RWPE2 (cell line): ENCODE data around the gene TNS4.

Source experiments
- ATAC-seq: fragments of 200-7000 bp; cut with Tn5 transposase; 3 replicates; pipeline ENCODE4 v1.9.1; 2021; ENCODE audit warnings: low read depth
- DNase-seq: peaks from one replicate; pipeline ENCODE4 v3.0.0-alpha.2; 2020; ENCODE audit warnings: low spot score
- H3K27ac ChIP-seq: fragments of 450-650 bp; 2 replicates; pipeline ENCODE4 v1.5.1; 2017; ENCODE audit warnings: mild to moderate bottlenecking; ENCODE audit not compliant: poor library complexity, severe bottlenecking
- H3K27me3 ChIP-seq: fragments of 250-450 bp; sonication (Bioruptor Pico); 2 replicates; pipeline ENCODE4 v1.5.1; 2021; ENCODE audit warnings: mild to moderate bottlenecking, moderate library complexity; ENCODE audit not compliant: insufficient read depth, poor library complexity, severe bottlenecking
- H3K36me3 ChIP-seq: fragments of 250-450 bp; sonication (Bioruptor Pico); 2 replicates; pipeline ENCODE4 v1.5.1; 2020; ENCODE audit warnings: low read depth, mild to moderate bottlenecking, moderate library complexity
- H3K4me1 ChIP-seq: fragments of 250-450 bp; sonication (Bioruptor Pico); 2 replicates; pipeline ENCODE4 v1.5.1; 2021; ENCODE audit warnings: mild to moderate bottlenecking, moderate library complexity; ENCODE audit not compliant: insufficient read depth, poor library complexity, severe bottlenecking
- H3K4me3 ChIP-seq: fragments of 250-450 bp; sonication (Bioruptor Pico); 2 replicates; pipeline ENCODE4 v1.5.1; 2021; ENCODE audit warnings: mild to moderate bottlenecking, moderate library complexity; ENCODE audit not compliant: severe bottlenecking
- H3K9me3 ChIP-seq: fragments of 250-450 bp; sonication (Bioruptor Pico); 2 replicates; pipeline ENCODE4 v1.5.1; 2021; ENCODE audit warnings: mild to moderate bottlenecking, moderate library complexity; ENCODE audit not compliant: severe bottlenecking
- TF ChIP-seq, protein P1 (sequence below): fragments of 450-650 bp; IDR thresholded peaks from one replicate; pipeline ENCODE4 v1.5.1; 2017; ENCODE audit warnings: mild to moderate bottlenecking, moderate library complexity; ENCODE audit not compliant: poor library complexity, severe bottlenecking

Gene TNS4

DNA sequence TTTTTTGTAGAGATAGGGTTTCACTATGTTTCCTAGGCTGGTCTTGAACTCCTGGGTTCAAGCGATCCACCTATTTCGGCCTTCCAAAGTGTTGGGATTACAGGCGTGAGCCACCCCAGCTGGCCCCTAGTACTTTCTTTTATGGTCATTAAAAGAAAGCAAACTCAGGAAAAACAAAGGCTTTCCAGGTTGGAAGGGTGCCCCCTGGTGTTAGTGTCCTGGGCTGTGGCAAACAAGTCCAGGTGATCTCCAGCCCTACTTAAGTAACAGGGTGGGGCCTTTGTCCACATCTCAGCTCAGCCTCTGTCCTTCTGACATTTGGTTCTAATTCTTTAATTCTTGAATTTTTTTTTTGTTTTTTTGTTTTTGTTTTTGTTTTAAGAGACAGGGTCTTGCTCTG, 51.2 kb downstream of the TNS4 start:
- TF ChIP-seq, protein P1, sequence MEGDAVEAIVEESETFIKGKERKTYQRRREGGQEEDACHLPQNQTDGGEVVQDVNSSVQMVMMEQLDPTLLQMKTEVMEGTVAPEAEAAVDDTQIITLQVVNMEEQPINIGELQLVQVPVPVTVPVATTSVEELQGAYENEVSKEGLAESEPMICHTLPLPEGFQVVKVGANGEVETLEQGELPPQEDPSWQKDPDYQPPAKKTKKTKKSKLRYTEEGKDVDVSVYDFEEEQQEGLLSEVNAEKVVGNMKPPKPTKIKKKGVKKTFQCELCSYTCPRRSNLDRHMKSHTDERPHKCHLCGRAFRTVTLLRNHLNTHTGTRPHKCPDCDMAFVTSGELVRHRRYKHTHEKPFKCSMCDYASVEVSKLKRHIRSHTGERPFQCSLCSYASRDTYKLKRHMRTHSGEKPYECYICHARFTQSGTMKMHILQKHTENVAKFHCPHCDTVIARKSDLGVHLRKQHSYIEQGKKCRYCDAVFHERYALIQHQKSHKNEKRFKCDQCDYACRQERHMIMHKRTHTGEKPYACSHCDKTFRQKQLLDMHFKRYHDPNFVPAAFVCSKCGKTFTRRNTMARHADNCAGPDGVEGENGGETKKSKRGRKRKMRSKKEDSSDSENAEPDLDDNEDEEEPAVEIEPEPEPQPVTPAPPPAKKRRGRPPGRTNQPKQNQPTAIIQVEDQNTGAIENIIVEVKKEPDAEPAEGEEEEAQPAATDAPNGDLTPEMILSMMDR: peak; percentile 67
- H3K27ac ChIP-seq: no peak overlapping the region

DNA sequence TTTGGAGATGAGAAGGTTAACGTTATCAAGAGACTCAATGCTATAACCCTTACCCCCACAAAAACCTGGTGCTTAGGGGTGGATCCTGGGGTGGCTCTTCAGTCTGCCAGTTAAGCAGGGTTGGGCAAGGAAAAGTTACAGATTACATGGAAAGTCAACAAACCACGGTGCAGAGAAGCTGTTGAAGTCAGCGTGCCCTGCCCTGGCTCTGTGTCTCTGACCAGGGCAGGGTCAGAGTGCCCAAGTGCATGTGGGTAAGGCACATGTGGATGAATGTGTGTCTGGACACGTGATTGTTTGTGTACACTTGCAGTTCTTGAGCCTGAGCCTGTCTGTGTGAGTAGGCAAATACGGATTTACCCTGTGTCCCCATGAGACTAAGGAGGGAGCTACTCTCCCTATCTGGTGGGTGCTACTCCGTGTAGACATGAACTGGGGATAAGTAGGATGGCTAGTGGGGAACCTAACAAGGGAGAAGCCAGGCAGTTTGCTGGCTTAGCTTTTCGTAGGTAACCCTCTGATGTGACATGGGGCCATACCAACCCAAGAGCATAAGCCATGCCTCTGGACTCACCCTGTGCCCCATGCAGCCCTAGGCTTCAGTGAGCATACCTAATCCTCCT, 52.7 kb downstream of the TNS4 start:
- ATAC-seq (no peak), DNase-seq (no peak)
- H3K4me1 ChIP-seq: no peaks in the 10 kb centered on the region
- no peaks in the 10 kb centered on the region for H3K36me3 ChIP-seq
- no peak overlapping the region for H3K4me3 ChIP-seq
- H3K27ac ChIP-seq: no peak overlapping the region
- H3K27me3 ChIP-seq: no peaks in the 10 kb centered on the region
- no peaks in the 10 kb centered on the region for H3K9me3 ChIP-seq
- TF ChIP-seq, protein P1: no peak

More for the DNA sequence above, 51.2 kb downstream of the TNS4 start:
- Histone ChIP-seq H3K4me1 (no peaks in the 10 kb centered on the region), H3K9me3 (no peaks in the 10 kb centered on the region), H3K27me3 (no peaks in the 10 kb centered on the region), H3K4me3 (no peak overlapping the region), H3K36me3 (no peaks in the 10 kb centered on the region; the same call in 1 of the 2 replicates)
- DNase-seq (no peak), ATAC-seq (peak; percentile 44; the same call in 1 of the 3 replicates)

DNA sequence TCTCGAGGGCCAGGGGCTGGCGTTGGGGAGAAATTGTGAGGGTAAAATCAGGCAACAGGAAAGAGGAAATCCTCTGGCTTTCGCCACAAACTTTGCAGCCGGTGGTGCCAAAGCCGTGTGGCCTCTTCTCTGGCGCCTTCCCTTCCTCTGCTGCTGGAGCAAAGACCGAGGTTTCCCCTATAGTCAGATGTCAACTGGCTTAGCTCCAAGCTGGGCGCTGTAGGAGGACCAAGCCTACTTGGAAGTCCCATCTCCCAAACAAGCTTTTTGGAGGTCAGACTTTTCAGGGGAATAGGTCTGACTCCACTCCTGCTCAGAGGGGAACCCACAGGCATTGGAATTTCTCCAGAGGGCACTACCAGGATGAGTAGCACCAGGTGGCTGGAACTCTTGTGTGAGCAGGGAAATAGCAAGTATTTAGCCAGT, 53.2 kb downstream of the TNS4 start:
- Histone ChIP-seq H3K4me3 (no peak overlapping the region), H3K27me3 (no peaks in the 10 kb centered on the region), H3K27ac (no peak overlapping the region), H3K36me3 (no peaks in the 10 kb centered on the region), H3K4me1 (no peaks in the 10 kb centered on the region), H3K9me3 (no peaks in the 10 kb centered on the region)
- no peak for DNase-seq
- ATAC-seq: no peak
- TF ChIP-seq, protein P1: no peak

DNA sequence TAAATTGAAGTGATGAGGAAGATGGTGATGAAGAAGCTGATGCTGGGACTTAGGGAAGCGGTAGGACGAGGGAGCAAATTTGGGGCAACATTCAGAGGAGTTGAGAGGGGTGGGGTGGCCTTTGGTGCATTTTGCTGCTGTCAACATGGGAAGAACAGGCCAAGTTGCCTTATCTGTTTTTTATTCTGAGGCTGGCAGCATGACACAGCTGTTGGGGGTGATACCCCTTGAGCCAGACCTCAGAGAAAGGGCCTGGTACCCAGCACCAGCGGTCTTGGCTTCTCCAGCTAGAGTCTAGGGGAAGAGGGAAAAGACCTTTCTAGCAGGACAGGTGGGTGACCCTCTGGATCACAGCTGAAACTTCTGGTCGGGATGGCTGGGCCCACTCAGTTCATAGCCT, 53.6 kb downstream of the TNS4 start:
- no peaks in the 10 kb centered on the region for H3K27me3 ChIP-seq
- DNase-seq (no peak), ATAC-seq (no peak)
- no peaks in the 10 kb centered on the region for H3K4me1 ChIP-seq
- H3K4me3 ChIP-seq: no peak overlapping the region
- H3K27ac ChIP-seq: no peak overlapping the region
- TF ChIP-seq, protein P1: no peak
- no peaks in the 10 kb centered on the region for H3K9me3 ChIP-seq
- no peaks in the 10 kb centered on the region for H3K36me3 ChIP-seq

DNA sequence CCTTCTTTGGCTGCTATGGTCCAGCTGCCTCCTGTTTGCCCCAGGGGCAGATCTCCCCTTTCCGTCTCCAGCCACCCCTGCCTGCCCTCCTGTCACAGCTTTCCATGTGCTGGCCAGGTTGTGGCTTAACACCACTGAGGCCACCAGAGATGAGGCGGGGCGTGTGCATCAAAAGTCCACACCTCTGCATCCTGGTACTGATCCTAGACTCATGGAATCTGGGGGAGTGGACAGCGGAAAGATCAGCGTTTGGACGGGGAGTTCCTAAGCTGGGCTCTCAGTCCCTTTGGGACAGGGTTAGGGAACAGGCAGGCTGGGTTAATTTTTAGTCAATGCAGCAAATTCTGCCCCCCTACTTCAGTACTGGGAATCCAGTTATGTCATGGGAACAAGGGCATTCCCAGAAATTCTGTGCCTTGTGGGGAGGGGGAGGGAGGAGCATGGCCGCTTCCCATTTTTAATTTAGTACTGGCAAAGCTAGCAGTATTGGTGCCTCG, 54.2 kb downstream of the TNS4 start:
- DNase-seq (no peak), ATAC-seq (no peak)
- H3K27ac ChIP-seq: no peak overlapping the region
- no peaks in the 10 kb centered on the region for H3K27me3 ChIP-seq
- no peaks in the 10 kb centered on the region for H3K9me3 ChIP-seq
- H3K4me1 ChIP-seq: no peaks in the 10 kb centered on the region
- H3K36me3 ChIP-seq: no peaks in the 10 kb centered on the region
- TF ChIP-seq, protein P1: no peak
- no peak overlapping the region for H3K4me3 ChIP-seq
